OCI-M2 (cell line): ENCODE measurements around the gene TBC1D14.

Experiments used
- DNase-seq: peaks from one replicate; lab custom pipeline; 2025; ENCODE audit not compliant: unreplicated experiment; lab: John Stamatoyannopoulos, UW

Gene TBC1D14

DNA sequence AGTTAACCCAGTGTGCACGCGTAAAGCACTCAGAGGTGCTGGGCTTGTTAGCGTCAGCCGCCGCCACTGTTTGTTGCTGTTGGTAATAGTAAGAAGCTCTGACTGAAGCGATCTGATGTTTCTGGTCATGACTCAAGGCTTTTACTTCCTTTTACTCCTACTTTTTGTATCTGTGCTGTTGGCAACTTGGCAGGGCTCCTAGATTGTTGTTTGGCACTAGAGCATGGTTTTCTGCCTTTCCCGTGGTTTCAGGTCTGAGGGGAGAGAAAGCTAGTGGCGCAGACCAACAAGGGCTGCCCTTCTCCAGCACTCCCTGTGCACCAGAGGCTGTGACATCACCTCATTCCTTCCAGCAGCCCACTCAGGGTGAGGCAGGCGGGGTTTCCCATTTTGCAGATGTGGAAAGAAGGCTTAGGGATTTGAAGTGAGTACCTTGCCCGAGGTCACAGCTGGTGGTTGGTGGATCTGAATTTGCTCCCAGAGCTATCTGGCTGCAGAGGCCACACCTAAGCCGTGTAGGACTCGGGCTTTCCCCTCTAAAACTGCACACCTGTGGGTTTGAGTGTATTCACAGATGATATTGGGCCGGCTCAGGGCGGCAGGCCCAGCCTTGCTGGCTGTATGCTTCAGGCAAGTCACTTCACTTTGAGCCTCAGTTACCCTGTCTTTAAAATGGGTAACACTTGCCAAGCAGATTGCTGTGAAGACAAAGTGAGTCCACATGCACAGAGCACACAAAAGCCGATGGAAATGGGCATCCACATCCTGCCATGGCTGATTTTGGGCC is 82.3 kb downstream of the TBC1D14 start:
- no peak for DNase-seq

DNA sequence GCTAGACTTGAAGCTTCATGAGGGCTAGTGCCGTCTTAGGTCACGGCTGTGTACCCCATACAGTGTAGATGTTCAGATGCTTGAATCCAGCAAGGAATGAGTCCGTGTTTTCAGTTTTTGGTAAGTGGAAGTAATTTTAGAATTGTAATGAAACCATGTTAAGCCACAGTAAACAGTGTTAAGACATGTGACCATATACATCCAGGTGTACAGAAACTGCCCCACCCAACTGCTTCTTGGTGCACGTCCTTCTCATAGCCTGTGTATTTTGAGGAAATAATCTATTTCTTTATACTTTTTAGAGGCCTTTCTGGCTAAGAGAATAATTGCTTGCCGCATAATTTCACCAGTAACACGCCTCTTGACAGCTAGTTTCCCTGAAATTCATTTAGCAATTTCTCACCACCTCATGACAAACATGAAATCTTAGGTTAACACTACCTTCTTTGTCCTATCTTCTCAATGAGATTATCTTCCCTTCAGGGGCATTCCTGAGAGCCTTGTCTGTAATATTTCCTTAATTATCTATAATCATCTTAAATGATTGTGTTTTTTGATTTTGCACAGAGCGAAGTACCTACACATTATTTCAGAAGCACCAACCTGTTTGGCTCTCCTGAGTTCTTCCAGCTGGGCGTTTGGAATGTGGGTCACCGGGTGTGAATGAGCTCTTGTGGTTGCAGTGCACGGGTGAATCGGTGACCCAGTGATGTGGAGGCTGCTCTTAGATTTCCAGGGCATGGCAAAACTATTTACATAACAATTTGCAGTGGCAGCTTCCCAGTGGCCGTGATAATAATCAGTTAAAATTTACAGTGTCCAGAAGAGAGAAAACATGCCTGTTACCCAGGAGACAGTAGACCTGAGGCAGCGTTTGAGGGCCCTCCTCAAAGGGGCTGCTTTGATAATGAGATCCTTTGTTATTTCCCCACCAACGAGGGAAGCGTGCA is 83.4 kb downstream of the TBC1D14 start:
- DNase-seq = no peak

DNA sequence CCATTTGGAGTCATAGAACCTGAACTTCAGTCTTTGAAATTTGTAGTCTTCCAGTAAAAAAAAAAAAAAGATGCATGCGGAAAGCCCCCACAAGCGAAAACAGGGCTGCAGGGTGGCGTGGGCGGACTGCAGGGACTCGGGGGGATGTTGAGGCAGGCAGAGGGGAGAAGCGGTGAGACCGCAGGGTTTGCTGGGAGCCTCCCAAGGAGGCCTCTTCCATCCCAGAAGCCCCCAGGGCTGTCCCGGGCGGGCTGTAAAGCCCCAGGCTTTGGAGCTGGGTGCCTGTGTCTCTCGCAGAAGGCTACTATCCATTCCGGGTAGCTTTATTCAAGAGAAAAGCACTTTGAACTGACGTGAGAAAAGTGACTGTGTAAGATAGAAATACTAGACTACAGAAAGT is 86.9 kb downstream of the TBC1D14 start:
- no peak for DNase-seq

DNA sequence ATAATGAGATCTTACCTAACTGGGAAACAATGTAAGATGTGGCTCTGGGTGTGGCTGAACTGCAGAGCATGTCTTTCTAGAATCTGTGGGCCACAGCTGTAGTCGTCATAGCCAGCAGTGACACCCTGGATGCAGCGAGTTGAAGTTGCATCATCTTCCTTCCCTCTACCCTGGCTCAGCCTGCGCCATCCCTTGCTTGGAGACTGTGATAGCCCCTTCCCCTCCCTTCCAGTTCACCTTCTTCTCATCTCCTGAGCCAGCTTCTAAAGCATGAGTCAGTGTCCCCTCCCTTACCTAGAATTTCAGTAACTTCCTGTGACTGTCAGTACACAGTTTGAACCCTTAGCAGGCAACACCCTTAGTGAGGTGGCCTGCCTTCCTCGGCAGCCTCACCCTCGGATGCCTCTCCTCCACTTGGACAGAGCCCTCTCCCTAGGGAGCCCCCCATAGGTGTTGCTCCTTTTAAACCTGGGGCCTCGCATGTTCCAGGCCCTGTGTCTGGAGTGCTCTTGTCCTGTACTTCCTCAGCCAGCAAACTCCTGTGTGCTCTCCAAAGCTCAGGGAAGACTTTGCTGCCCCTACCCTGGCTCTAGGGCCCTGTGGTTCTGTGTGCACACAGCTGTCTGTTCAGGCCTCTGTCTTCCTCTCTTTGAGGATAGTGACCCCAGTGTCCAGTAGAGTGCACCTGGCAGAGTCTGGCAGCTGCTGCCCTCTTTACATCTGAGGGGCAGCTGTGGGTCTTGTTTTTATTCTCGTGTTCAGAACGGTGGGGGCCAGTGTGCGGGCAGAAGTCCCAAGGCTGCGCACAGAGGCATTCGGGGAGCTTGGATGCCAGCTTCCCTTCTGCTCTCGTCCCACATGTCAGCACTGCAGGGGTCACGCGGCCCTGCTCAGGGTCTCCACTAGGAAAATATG is 89.8 kb downstream of the TBC1D14 start:
- DNase-seq = no peak

DNA sequence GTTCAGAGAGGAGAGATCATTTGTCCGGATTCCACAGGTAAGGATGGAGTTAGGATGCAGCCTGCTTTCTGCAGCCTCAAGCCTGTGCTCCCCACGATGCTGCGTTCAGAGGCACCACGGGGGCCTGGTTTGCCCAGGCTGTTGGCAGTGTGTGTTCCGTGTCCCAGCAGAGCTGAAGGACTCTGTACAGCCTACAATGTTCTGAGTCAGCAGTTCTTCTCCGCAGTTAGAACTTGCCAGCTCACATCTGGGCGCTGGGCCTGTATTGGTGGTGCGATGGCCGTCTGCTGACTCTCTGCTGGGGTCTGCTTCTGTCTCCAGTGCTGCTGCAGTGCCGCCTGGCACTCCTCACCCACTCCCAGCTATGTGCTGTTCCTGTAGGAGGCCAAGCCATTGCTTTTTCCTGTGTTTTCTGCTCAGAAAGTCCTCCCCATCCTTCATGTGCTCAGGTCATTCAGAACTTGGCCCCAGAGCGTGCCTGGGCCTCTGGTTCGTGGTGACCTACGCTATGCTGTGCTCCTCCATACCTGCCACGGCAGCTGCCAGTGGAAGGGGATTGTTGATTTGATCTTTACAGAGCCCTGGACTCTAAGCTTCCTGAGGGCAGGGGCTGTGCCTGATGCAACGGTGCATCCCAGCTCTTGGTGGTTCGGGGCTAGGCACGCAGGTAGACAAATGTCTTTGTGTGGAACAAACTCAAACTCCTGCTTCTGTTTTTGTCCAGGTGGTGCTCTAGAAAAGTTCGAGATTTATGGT is 91.0 kb downstream of the TBC1D14 start:
- DNase-seq = no peak

DNA sequence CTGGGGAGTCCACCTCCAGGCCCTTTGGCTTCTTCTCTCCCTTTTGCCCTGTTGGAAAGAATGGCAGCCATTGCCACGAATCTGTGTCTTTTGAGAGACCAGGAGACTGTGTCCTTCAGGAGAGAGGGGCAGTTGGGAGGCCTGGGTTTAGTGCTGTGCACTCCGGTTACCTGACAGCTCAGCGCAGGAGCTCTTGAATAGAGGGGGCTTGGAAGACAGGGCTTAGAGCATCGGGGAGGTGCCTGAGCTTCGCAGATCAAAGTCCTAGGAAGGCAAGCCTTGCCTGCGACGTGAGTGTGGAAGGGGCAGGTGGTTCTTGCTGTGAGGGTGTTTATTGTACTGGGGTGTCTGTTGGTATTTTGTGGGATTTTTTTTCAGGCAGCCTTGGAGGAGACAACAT is 91.6 kb downstream of the TBC1D14 start:
- no peak for DNase-seq

DNA sequence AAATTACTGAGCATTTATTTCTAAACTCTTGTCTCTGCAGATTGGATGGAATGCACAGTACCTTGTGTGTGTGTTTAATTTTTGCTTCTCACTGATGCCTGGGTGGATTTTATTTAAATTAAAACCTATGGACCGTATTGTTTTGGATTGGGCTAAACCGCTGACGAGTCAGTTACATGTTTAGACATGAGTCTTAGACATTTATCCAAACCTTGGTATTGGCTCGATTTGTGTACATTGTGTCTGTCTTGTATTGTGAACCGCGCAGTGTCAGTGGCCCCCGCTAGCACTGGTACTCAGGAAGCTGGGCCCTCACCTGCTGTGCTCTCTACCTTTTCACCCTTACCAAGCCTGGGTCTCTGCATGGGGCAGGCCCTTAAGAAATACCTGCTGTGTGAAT is 92.7 kb downstream of the TBC1D14 start:
- no peak for DNase-seq

DNA sequence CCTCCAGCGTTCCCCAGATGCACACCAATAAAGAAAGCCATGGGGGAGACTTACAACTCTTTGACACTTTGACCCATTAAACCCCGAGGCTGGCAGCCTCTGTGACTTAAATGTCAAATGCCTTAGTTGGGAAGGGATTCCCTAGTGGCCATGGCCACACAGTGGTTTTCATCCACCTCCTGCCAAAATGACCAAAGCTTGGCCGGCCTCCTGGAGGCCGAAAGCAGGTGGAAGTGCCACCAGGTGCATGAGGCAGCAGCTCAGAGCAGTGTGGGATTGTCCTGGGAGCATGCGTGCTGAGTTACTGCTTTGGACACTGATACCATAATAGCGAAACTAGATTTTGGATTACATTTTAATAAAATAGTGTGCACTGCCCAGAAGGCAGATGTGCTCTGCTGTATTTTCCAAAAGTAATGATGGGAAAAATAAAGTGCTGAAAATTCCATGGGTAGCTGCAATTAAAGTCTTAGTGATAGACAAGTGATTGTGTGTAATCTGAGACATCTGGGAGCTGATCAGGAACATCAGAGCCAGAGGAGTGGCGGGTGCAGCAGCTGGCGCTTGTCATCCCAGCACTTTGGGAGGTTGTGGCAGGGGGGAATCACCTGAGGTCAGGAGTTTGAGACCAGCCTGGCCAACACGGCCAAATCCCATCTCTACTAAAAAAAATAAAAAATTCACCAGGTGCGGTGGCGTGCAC is 93.7 kb downstream of the TBC1D14 start:
- DNase-seq = no peak

DNA sequence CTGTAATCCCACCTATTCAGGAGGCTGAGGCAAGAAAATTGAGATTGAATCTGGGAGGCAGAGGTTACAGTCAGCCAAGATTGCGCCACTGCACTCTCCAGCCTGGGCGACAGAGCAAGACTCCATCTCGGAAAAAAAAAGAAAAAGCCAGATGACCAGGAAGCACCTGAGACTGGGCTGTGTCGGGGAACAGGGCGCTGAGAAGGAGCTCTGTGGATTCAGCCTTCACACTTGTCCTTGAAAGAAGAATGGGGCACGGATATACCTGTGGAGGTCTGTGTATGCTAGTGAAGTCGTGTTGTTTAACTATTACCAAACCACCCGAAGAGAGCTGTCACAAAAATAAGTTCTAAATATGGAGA is 94.2 kb downstream of the TBC1D14 start:
- no peak for DNase-seq

DNA sequence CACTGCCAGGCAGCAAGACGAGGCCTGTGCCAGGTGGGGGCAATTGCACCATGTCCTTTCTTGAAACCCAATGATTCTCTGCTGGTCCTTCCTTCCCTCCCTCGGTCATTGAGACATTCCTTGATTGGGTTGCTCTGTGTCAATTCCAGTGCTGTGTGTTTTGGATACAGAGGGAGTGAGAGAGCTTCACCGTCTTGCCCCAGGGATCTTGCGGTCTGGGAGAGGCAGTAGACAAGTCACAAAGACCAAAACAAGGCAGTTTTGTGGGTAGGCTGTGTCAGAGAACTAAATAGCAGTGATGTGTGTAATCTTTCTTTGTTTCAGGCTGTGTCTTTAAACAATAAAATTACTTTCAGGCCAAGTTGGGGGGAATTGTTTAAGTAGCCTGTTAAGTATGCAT is 94.7 kb downstream of the TBC1D14 start:
- no peak for DNase-seq

DNA sequence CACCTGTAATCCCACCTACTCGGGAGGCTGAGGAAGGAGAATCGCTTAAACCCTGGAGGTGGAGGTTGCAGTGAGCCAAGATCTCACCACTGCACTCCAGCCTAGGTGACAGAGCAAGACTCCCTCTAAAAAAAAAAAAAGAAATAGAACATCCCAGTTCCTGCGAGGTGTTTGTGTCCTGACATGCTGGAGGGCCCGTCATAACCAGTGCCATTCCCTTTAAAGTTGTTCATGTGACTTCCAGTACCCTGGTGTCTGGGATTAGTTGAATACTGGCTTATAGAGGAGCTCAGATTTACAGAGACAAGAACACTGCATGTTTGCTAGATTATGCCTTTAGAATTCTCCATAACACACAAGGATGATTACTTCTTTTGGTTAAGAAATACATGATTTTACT is 95.9 kb downstream of the TBC1D14 start:
- no peak for DNase-seq

DNA sequence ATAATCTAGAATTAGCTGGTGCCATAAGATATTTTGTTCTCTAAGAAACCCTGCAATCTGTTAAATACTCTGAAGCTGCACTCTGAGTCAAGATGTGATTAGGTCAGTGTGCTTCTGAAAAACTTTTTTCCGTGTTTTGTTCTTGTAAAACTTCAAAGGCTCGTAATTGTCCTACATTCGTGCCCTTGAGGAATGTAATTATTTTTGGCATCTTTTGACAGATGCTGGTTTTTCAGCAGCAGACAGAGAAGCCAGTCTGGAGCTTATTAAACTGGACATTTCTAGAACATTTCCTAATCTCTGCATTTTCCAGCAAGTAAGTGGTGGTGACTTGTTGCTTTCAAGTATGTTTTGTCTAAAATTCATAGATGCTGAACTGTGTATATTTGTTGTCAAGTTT is 96.8 kb downstream of the TBC1D14 start:
- no peak for DNase-seq

DNA sequence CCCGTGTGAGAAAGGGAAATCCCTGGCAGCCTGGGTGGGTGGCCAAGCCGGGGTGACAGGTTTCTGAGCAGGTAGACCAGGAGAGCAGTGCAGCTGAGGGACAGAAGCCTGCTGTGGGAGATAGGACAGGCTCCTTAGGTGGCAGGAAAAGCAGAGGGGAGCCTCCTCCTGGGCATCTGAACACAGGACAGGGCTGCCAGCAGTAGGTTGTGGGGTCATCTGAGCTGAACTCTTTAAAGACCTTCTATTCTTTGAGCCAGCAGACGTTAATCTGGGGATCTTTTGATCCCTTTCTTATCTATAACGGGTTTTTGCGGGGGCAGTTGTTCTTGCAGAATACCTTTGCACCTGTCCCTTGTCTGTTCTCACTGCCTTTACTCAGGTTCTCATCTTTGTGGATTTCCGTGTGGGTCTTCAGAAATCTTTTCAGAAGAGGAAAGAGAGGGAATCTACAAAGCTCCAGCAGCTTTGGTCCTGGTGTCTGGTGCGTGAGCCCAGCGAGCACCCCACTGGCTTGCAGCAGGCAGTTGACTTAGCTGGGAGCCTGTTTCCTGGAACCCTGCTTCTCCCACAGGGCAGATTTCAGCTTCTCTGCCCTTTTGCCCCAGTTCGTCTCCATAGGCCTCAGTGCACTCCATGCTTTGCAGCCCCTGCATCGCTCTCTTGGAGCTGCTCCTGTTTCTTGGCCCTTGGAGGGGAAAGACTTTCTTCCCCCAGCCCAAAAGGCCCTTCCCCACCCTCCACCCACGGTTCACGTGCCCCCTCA is 97.7 kb downstream of the TBC1D14 start:
- DNase-seq = no peak

DNA sequence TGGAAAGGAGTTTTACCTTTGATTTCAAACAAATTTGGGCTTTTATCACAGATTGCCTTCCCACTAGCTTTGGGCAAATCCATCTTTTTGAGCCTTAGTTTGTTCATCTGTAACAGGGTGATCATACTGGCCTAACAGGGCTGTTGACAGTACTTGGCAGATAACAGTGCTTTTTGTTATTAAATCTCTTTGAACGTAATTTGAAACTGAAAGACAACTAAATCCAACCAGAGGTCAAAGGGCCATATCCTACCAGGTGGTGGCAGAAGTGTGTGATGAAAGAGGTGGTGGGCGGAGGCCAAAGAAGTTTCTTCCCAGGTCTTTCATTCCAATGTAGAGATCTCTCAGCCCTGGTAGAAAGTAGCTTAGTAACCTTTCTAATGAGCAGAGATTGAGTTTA is 98.3 kb downstream of the TBC1D14 start:
- DNase-seq = no peak

DNA sequence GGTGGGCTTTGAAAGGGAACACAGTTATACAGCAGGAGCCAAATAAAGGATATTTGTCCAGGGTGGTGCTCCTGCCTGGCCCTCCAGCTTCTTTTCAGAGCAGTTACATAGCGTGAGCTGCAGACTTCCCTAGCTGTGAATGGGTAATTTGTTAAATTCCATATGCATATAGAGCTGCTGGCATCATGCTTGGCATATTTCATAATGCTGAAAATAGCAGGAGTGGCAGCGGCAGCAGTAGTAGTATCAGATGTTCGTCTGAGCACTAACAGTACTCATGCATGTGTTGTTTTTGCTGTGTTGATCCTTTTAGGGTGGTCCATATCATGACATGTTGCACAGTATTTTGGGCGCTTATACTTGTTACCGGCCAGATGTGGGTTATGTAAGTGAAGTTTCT is 99.9 kb downstream of the TBC1D14 start:
- no peak for DNase-seq

DNA sequence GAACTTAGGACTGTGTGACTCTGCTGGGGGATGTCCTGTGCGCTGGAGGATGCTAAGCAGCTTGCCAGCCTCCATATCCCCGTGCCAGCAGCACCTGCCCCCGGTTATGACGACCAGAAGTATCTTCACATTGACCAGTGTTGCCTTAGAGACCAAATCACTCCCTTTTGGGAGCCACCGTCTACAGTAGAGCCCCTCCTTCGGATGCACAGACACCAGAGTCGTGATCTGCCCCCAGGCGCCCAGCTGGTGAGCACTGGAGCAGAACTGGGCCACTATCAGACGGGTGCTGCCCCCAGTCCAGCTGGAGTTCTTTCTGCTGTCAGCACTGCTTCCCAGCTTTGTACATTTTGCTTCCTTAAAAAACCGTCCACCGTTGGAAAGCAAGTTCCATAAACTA is 103.5 kb downstream of the TBC1D14 start:
- no peak for DNase-seq

DNA sequence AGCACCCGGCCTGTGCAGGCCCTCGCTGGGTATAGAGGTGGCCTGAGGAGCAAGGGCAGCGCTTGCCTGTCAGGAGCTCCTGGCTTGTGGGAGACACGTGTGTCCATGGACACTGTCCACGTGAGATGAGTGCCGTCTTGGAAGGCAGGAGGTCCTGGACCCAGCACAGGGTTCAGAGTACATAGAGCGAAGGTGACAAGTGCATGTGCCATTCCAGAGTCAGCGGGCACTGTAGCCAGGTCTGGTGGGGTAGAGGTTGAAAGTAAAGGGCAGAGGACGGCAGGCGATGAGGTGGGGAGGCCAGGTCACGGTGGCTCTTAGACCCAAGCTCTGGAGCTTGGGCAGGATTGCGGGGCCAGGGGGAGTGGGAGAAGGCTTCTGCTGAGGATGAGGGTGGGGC is 105.2 kb downstream of the TBC1D14 start:
- no peak for DNase-seq

DNA sequence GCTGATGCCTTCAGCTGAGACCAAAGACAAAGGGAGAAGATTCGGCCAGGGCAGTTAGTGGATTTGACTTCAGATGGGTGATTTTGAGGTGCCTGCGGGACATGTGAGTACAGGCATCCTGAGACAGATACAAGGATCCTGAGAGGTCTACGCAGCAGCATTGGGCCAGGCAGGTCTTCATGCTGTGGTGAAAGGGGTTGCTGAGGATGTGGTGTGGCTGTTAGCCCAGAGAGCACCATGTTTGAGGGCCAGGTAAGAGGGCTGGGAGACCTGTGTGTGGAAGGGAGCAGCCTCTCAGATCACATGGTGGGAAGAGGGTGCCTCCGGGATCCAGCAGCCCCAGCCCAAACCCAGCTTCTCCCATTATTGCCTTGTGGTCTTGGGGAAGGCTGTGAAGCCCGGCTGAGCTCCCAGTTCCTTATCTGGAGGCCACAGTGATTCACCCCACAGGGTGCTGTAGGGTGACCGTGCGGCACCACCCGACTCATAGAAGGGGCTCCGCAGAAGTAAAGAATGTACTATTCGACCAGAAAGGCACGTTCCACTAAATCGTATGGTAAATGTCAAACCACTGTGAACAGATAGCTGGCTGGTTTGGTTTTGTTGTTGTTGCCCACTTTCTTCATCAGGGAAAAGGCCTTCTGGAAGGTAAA is 105.9 kb downstream of the TBC1D14 start:
- no peak for DNase-seq

DNA sequence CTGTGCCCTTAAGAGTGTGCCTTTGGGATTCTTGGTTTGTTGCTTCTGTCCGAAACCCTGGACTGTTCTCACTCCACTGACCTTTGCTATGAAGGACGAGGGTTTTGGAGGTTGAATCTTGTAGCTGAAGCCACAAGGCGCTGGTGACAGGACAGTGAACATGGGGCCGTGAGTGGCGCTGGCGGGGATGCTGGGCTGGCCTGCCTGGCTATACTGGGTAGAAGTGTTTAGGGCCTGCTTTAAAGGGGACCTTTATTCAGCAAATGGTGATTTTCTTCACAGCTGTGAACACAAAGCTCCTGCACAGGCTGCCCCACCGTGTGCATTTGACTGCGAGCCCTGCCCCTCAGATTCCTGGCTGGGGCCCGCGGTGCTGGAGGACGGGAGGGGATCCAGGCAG is 106.5 kb downstream of the TBC1D14 start:
- no peak for DNase-seq
